ENCODE results near the gene GADD45G. TPM values are rescaled to one million over a fixed set of nuclear protein-coding genes. Genes with fewer than 3 reads are reported as not detected.

The GADD45G gene
- polyA plus RNA-seq, 1 of the 3 experiments (the other 2 are of a cell fraction): 1.3 TPM

GRCh38 chr9:89613912-89614892 lies 9.4 kb downstream of the GADD45G start:
- Histone ChIP-seq H3K79me2 (ENCODE audit: insufficient read depth) (no peaks in the 10 kb centered on the region), H3K4me1 (ENCODE audit: control insufficient read depth in 1 of 2, insufficient read depth in 2 of 2, low read depth in 1 of 2, low read length in 1 of 2) (peaks cover 0 to 11% of the 10 kb centered on the region in 2 experiments; a peak in 1 of 4 replicates), H3K4me2 (no peak overlapping the region), H4K20me1 (ENCODE audit: insufficient read depth) (no peaks in the 10 kb centered on the region), H3K4me3 (ENCODE audit: low read depth in 2 of 2, low read length in 1 of 2) (no peak overlapping the region), H3K9me2 (no peaks in the 10 kb centered on the region), H3F3A (replicated peaks; ENCODE audit: insufficient read depth) (no peaks in the 10 kb centered on the region), H3K27me3 (ENCODE audit: insufficient read depth) (no peaks in the 10 kb centered on the region), H3K36me3 (replicated peaks in 1 of 2; ENCODE audit: control insufficient read depth in 1 of 2, insufficient read depth in 2 of 2, low read length in 1 of 2) (no peaks in the 10 kb centered on the region), H3K9ac (no peak overlapping the region), H2AFZ (ENCODE audit: low read depth) (no peak overlapping the region), H3K27ac (ENCODE audit: low read depth in 2 of 2, low read length in 1 of 2) (no peak overlapping the region), H3K9me3 (no peaks in the 10 kb centered on the region)
- TF ChIP-seq ELF1 (IDR thresholded peaks at IDR 0.05): no peak
- WGBS (ENCODE audit: low lambda C conversion rate): 51% methylated on average over 9 of the region's 10 CpGs
- no peak for DNase-seq
- ChIA-PET POLR2A (interaction anchor here (0.6 to 2.3 kb wide), 2 partner anchors 9 to 61 kb away, joined by 3 to 6 read pairs; partner anchors contain the start of gene GADD45G), CTCF (interaction anchor here (0.8 to 1.6 kb wide), 4 partner anchors 11 to 50 kb away, joined by 3 to 7 read pairs (median 4); no protein-coding TSS in a partner anchor)

GRCh38 chr9:89615661-89616060 lies 10.8 kb downstream of the GADD45G start:
- no peak overlapping the region for H2AFZ ChIP-seq (ENCODE audit: low read depth)
- no peak for TF ChIP-seq MEF2A (IDR thresholded peaks at IDR 0.05; ENCODE audit: borderline replicate concordance, low read depth)
- no peak for TF ChIP-seq IRF3 (IDR thresholded peaks at IDR 0.05; ENCODE audit: low read depth, low read length)
- no peak for TF ChIP-seq POLR2AphosphoS5 (IDR thresholded peaks at IDR 0.05; ENCODE audit: low read depth, low read length)
- no peak for TF ChIP-seq TCF12 (IDR thresholded peaks at IDR 0.05)
- TF ChIP-seq REST (IDR thresholded peaks at IDR 0.05; ENCODE audit: low read depth, low read length): no peak
- TF ChIP-seq FOSL2 (IDR thresholded peaks at IDR 0.05; ENCODE audit: borderline replicate concordance, low read depth): no peak
- TF ChIP-seq MXI1 (IDR thresholded peaks at IDR 0.05; ENCODE audit: low read depth, low read length): no peak
- TF ChIP-seq ELF1 (IDR thresholded peaks at IDR 0.05): no peak
- TF ChIP-seq YY1 (IDR thresholded peaks at IDR 0.05; ENCODE audit: low read depth): no peak
- TF ChIP-seq NFIC (IDR thresholded peaks at IDR 0.05; ENCODE audit: borderline replicate concordance): no peak
- no peak for TF ChIP-seq SIN3A (IDR thresholded peaks at IDR 0.05; ENCODE audit: borderline replicate concordance, low read depth, low read length)
- no peak for TF ChIP-seq CHD2 (IDR thresholded peaks at IDR 0.05; ENCODE audit: low read length, partially characterized antibody)
- TF ChIP-seq RAD21 (IDR thresholded peaks at IDR 0.05; ENCODE audit: low read length): no peak
- TF ChIP-seq ZBTB33 (IDR thresholded peaks at IDR 0.05; ENCODE audit: borderline replicate concordance, low read depth): no peak
- TF ChIP-seq GATA2 (CRISPR knock-in tag; IDR thresholded peaks at IDR 0.05): no peak
- TF ChIP-seq EZH2phosphoT487 (IDR thresholded peaks at IDR 0.05; ENCODE audit: borderline replicate concordance, low read depth): no peak
- no peak for TF ChIP-seq EP300 (IDR thresholded peaks at IDR 0.05; ENCODE audit: borderline replicate concordance in 1 of 2, low read depth in 1 of 2, low read length in 1 of 2)
- H3K27ac ChIP-seq (ENCODE audit: low read depth in 2 of 2, low read length in 1 of 2): no peak overlapping the region
- H3K79me2 ChIP-seq (ENCODE audit: insufficient read depth): no peaks in the 10 kb centered on the region
- H3K4me2 ChIP-seq: no peak overlapping the region
- ChIA-PET POLR2A (no interaction called here), CTCF (interaction anchor here (0.6 to 1.6 kb wide), 4 partner anchors 9 to 107 kb away, joined by 3 to 7 read pairs (median 4); no protein-coding TSS in a partner anchor)
- H3K4me1 ChIP-seq (ENCODE audit: control insufficient read depth in 1 of 2, insufficient read depth in 2 of 2, low read depth in 1 of 2, low read length in 1 of 2): peaks cover 0 to 3% of the 10 kb centered on the region in 2 experiments; a peak in 1 of 4 replicates
- H3K9me2 ChIP-seq: no peaks in the 10 kb centered on the region
- H3K36me3 ChIP-seq (replicated peaks in 1 of 2; ENCODE audit: control insufficient read depth in 1 of 2, insufficient read depth in 2 of 2, low read length in 1 of 2): no peaks in the 10 kb centered on the region
- no peak overlapping the region for H3K9ac ChIP-seq
- no peaks in the 10 kb centered on the region for H4K20me1 ChIP-seq (ENCODE audit: insufficient read depth)
- 29% methylated on average over 2 of the region's 2 CpGs for WGBS (ENCODE audit: low lambda C conversion rate)
- H3K4me3 ChIP-seq (ENCODE audit: low read depth in 2 of 2, low read length in 1 of 2): no peak overlapping the region
- H3K9me3 ChIP-seq: no peaks in the 10 kb centered on the region
- no peaks in the 10 kb centered on the region; the same call in 1 of the 2 replicates for H3K27me3 ChIP-seq (ENCODE audit: insufficient read depth)
- H3F3A ChIP-seq (replicated peaks; ENCODE audit: insufficient read depth): no peaks in the 10 kb centered on the region
- DNase-seq: no peak
